HepG2 (cell line): ENCODE measurements around the gene STK32B. TPM values are rescaled to one million over a fixed set of nuclear protein-coding genes. Genes with fewer than 3 reads are reported as not detected.

Experiments used
- ATAC-seq: fragments of 200-7000 bp; cut with Tn5 transposase; 3 replicates; pipeline ENCODE4 v1.9.1; 2020; ENCODE audit warnings: mild to moderate bottlenecking, moderate library complexity
- BruUV-seq: library from RNA; stranded (reverse); fragments of 400-500 nt; replicated peaks from 2 replicates; lab custom pipeline; 2021; lab: Mats Ljungman, UMichigan
- CTCF ChIA-PET: fragments of 300-600 bp; formaldehyde crosslinking; extraction: SDS; loops from one replicate; lab custom pipeline; 2021; ENCODE audit warnings: low total read pairs, inconsistent platforms, low intra/inter-chr PET ratio; lab: Yijun Ruan, JAX
- POLR2A ChIA-PET: fragments of 350-600 bp; sonication (Branson Sonifier 250); formaldehyde crosslinking; loops from one replicate; lab custom pipeline; 2020; ENCODE audit warnings: antibody characterized with exemption, inconsistent platforms; lab: Yijun Ruan, JAX
- DNase-seq: peaks from one replicate; pipeline ENCODE4 v3.0.0-alpha.2; 2015; ENCODE audit warnings: low spot score
- FAIRE-seq: peaks from 3 replicates; lab custom pipeline; 2011; peaks lifted over from hg19 to GRCh38; lab: Jason Lieb, UNC
- H2AFZ ChIP-seq: one replicate; pipeline ENCODE4 v1.6.1; 2011; ENCODE audit warnings: low read length, inconsistent platforms
- H3K27ac ChIP-seq: fragments of 300-600 bp; 3 replicates; pipeline ENCODE4 v1.8.0; 2011; ENCODE audit warnings: mixed run types, mild to moderate bottlenecking, mixed read lengths, low read length, inconsistent platforms; ENCODE audit not compliant: insufficient read depth; ENCODE audit errors: extremely low read length
- H3K27me3 ChIP-seq, 2 experiments: fragments of 200-600 bp in 1 of 2; 2 replicates in 1 of 2; 3 replicates in 1 of 2; pipeline versions ENCODE4 v1.6.0 to v1.8.0; 2011; ENCODE audit warnings: low read length in 2 of 2, mild to moderate bottlenecking in 2 of 2, moderate library complexity in 2 of 2, inconsistent platforms in 1 of 2; ENCODE audit not compliant: insufficient read depth in 2 of 2, control insufficient read depth in 1 of 2
- H3K36me3 ChIP-seq, 2 experiments: fragments of 200-600 bp in 1 of 2; replicated peaks in 1 of 2; 2 replicates in 1 of 2; 3 replicates in 1 of 2; pipeline versions ENCODE4 v1.5.1 to v1.8.0; 2011; ENCODE audit warnings: low read length in 2 of 2, inconsistent platforms in 1 of 2; ENCODE audit not compliant: insufficient read depth in 2 of 2, control insufficient read depth in 1 of 2
- H3K4me1 ChIP-seq: 2 replicates; pipeline ENCODE4 v1.5.1; 2012; ENCODE audit warnings: low read length, inconsistent platforms; ENCODE audit not compliant: insufficient read depth
- H3K4me2 ChIP-seq: 2 replicates; pipeline ENCODE4 v1.6.0; 2011; ENCODE audit warnings: low read depth, low read length, inconsistent platforms
- H3K4me3 ChIP-seq, 3 experiments: fragments of 200-600 bp in 1 of 3; sonication (generic), shearing (Covaris generic) in 1 of 3; replicated peaks in 1 of 3; 2 replicates each; pipeline ENCODE4 v1.5.1; 2011 to 2016; ENCODE audit warnings: low read length in 3 of 3, inconsistent platforms in 2 of 3, low read depth in 2 of 3, mild to moderate bottlenecking in 2 of 3, control low read depth in 1 of 3, mixed read lengths in 1 of 3; ENCODE audit not compliant: insufficient read depth in 1 of 3
- H3K79me2 ChIP-seq: one replicate; pipeline ENCODE4 v1.6.1; 2011; ENCODE audit warnings: low read length, inconsistent platforms; ENCODE audit not compliant: insufficient read depth
- H3K9ac ChIP-seq: 2 replicates; pipeline ENCODE4 v1.6.0; 2011; ENCODE audit warnings: mild to moderate bottlenecking, low read depth, low read length, inconsistent platforms; ENCODE audit not compliant: insufficient read depth
- H3K9me3 ChIP-seq: 2 replicates; pipeline ENCODE4 v1.5.1; 2012; ENCODE audit warnings: mild to moderate bottlenecking, low read length
- H4K20me1 ChIP-seq: 2 replicates; pipeline ENCODE4 v1.6.0; 2011; ENCODE audit warnings: inconsistent platforms, mild to moderate bottlenecking, low read length, moderate library complexity; ENCODE audit not compliant: insufficient read depth
- JUN ChIP-seq: sonication (generic); formaldehyde crosslinking; IDR thresholded peaks from 2 replicates; pipeline ENCODE4 v1.4.0; 2020; ENCODE audit warnings: mild to moderate bottlenecking, missing genetic modification reagents
- RAD21 ChIP-seq: fragments of 450-650 bp; formaldehyde crosslinking; IDR thresholded peaks from 2 replicates; pipeline ENCODE4 v1.5.0; 2020; ENCODE audit warnings: mild to moderate bottlenecking
- ZNF761 ChIP-seq: sonication (generic); formaldehyde crosslinking; conservative IDR thresholded peaks from 2 replicates; pipeline ENCODE4 v1.4.0; 2020; ENCODE audit warnings: mild to moderate bottlenecking, missing genetic modification reagents
- WGBS: methylation state at CpG from one replicate; pipeline ENCODE4 v1.1.6; 2017; ENCODE audit warnings: low lambda C conversion rate; 5-methylcytosine and 5-hydroxymethylcytosine counted together
- in situ Hi-C: cut with HindIII; loops from 2 replicates; pipeline ENCODE4 v1.10.0; 2017; ENCODE audit warnings: low pct_unique_long_range_greater_than_20kb; ENCODE audit not compliant: extremely low pct_ligation_motif_present
- intact Hi-C: fragments of 100-400 bp; cut with micrococcal nuclease; formaldehyde crosslinking; loops from one replicate; pipeline ENCODE4 v1.10.0; 2022; ENCODE audit not compliant: unreplicated experiment
- polyA plus RNA-seq, 8 experiments: library from polyadenylated mRNA; depleted of rRNA in 3 of 8; stranded (reverse) in 7 of 8; unstranded in 1 of 8; fragments of >200 nt; fragmentation: Illumina TruSeq in 4 of 8; extraction: Trizol in 4 of 8; gene quantifications; 2 replicates each; pipeline versions ENCODE4 v1.2.1 to v1.2.3, GENCODE V29; 2011 to 2016; ENCODE audit warnings: low read depth in 4 of 8, missing spikeins in 1 of 8, mixed read lengths in 1 of 8; ENCODE audit not compliant: insufficient read depth in 1 of 8
- total RNA-seq, 5 experiments: library from RNA; depleted of rRNA; stranded (reverse); fragments of >200 nt; fragmentation: Illumina TruSeq; extraction: Trizol; gene quantifications; 2 replicates each; pipeline ENCODE4 v1.2.3, GENCODE V29; 2016; ENCODE audit warnings: low read depth in 1 of 5
- TF ChIP-seq, protein P1 (sequence below), 2 experiments: sonication (generic) in 1 of 2; formaldehyde crosslinking in 1 of 2; IDR thresholded peaks; 2 replicates each; pipeline versions ENCODE4 v1.6.1 to v1.9.0; 2014 to 2022; ENCODE audit warnings: antibody characterized with exemption in 1 of 2, borderline replicate concordance in 1 of 2, inconsistent platforms in 1 of 2, low read depth in 1 of 2, missing genetic modification reagents in 1 of 2

The STK32B gene
- total and polyA plus RNA-seq, 2 of the 13 experiments (the other 11 are each of a cell fraction or from before 2014, with no cell fraction given): not detected

DNA sequence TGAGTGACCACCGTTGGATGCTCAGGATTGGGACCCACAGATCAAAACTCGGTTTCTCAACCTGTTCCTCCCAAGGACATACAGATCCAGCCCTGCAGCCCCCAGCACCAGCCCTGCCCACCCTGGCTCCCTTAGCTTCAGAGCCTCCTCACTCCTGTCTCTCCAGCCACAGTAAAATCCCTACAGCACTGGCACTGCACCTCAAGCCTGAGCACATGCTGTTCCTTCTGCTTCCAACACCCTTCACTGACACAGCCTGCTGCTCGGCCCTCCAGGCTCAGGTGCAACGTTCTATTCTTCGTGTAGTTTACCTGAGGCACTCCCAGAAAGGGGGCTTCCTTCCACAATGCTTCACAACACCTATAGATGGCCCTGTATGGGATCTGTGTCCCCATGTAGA is 493.5 kb downstream of the STK32B start:
- H3K27ac ChIP-seq: no peak overlapping the region
- TF ChIP-seq ZNF761 (CRISPR knock-in tag) (no peak), JUN (no peak), RAD21 (no peak)
- TF ChIP-seq, protein P1, sequence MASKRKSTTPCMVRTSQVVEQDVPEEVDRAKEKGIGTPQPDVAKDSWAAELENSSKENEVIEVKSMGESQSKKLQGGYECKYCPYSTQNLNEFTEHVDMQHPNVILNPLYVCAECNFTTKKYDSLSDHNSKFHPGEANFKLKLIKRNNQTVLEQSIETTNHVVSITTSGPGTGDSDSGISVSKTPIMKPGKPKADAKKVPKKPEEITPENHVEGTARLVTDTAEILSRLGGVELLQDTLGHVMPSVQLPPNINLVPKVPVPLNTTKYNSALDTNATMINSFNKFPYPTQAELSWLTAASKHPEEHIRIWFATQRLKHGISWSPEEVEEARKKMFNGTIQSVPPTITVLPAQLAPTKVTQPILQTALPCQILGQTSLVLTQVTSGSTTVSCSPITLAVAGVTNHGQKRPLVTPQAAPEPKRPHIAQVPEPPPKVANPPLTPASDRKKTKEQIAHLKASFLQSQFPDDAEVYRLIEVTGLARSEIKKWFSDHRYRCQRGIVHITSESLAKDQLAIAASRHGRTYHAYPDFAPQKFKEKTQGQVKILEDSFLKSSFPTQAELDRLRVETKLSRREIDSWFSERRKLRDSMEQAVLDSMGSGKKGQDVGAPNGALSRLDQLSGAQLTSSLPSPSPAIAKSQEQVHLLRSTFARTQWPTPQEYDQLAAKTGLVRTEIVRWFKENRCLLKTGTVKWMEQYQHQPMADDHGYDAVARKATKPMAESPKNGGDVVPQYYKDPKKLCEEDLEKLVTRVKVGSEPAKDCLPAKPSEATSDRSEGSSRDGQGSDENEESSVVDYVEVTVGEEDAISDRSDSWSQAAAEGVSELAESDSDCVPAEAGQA (IDR thresholded peaks at IDR 0.05; ENCODE audit: low read depth): no peak
- TF ChIP-seq, protein P1 (CRISPR knock-in tag; IDR thresholded peaks at IDR 0.05; ENCODE audit: borderline replicate concordance): no peak
- in situ Hi-C loops (no loop called here), intact Hi-C loops (no loop called here)
- no peaks in the 10 kb centered on the region for H3K79me2 ChIP-seq
- no TSS peak for BruUV-seq
- CTCF ChIA-PET: no interaction called here
- H4K20me1 ChIP-seq: no peaks in the 10 kb centered on the region
- peaks cover 11% of the 10 kb centered on the region; the same call in 1 of the 2 replicates for H3K9me3 ChIP-seq
- H3K36me3 ChIP-seq: no peaks in the 10 kb centered on the region
- no peak for FAIRE-seq
- POLR2A ChIA-PET: no interaction called here
- no peak for DNase-seq
- no peak overlapping the region for H3K4me2 ChIP-seq
- H3K27me3 ChIP-seq: peaks cover 1 to 3% of the 10 kb centered on the region in 2 experiments; a peak in 2 of 5 replicates
- 2% methylated on average over 5 of the region's 5 CpGs for WGBS
- H3K4me3 ChIP-seq: no peak overlapping the region
- ATAC-seq: no peak
- no peak overlapping the region for H2AFZ ChIP-seq
- H3K4me1 ChIP-seq: peaks cover 5% of the 10 kb centered on the region
- H3K9ac ChIP-seq: no peak overlapping the region
